Measurements from ENCODE around the gene NDUFS7. TPM values are rescaled to one million over a fixed set of nuclear protein-coding genes. Genes with fewer than 3 reads are reported as not detected.

NDUFS7 gene
- total RNA-seq, 2 experiments from 2014 or later = 132 to 147 TPM

GRCh38 chr19:1392407-1392806 lies 8.7 kb downstream of the NDUFS7 start:
- Histone ChIP-seq H3K27ac (ENCODE audit: low read depth, low read length, poor library complexity, severe bottlenecking) (no peak overlapping the region), H3K4me1 (ENCODE audit: insufficient read depth, low read length, poor library complexity, severe bottlenecking) (no peaks in the 10 kb centered on the region), H3K36me3 (ENCODE audit: insufficient read depth, low read length) (peaks cover 74% of the 10 kb centered on the region), H3K9me3 (ENCODE audit: low read length) (no peaks in the 10 kb centered on the region), H3K79me2 (ENCODE audit: insufficient read depth, low read depth, low read length) (no peaks in the 10 kb centered on the region), H3K4me2 (ENCODE audit: low read length) (no peak overlapping the region), H3K9me2 (ENCODE audit: insufficient read depth, low read length) (no peaks in the 10 kb centered on the region), H3K4me3 (ENCODE audit: low read depth, low read length, poor library complexity, severe bottlenecking) (no peak overlapping the region), H4K20me1 (ENCODE audit: insufficient read depth, low read length) (no peaks in the 10 kb centered on the region), H2AFZ (ENCODE audit: low read length) (no peak overlapping the region)
- CTCF ChIA-PET (ENCODE audit: unreplicated experiment) = no interaction called here
- POLR2A ChIA-PET = no interaction called here
- no peak for DNase-seq (ENCODE audit: low spot score)
- intact Hi-C loops (cut with micrococcal nuclease; ENCODE audit: unreplicated experiment) = no loop called here
- TF ChIP-seq EZH2phosphoT487 (IDR thresholded peaks at IDR 0.05; ENCODE audit: borderline replicate concordance, low read depth, low read length) (no peak), CTCF (conservative IDR thresholded peaks at IDR 0.05; ENCODE audit: low read length) (no peak)
- BruUV-seq (replicated peaks) = no TSS peak

GRCh38 chr19:1392939-1393530 lies 9.3 kb downstream of the NDUFS7 start:
- H2AFZ ChIP-seq (ENCODE audit: low read length) = no peak overlapping the region
- no peaks in the 10 kb centered on the region for H3K79me2 ChIP-seq (ENCODE audit: insufficient read depth, low read depth, low read length)
- H3K9me3 ChIP-seq (ENCODE audit: low read length) = no peaks in the 10 kb centered on the region
- TF ChIP-seq EZH2phosphoT487 (IDR thresholded peaks at IDR 0.05; ENCODE audit: borderline replicate concordance, low read depth, low read length) (no peak), CTCF (conservative IDR thresholded peaks at IDR 0.05; ENCODE audit: low read length) (no peak)
- no TSS peak for BruUV-seq (replicated peaks)
- H3K4me3 ChIP-seq (ENCODE audit: low read depth, low read length, poor library complexity, severe bottlenecking) = no peak overlapping the region
- H3K27ac ChIP-seq (ENCODE audit: low read depth, low read length, poor library complexity, severe bottlenecking) = no peak overlapping the region
- H3K9me2 ChIP-seq (ENCODE audit: insufficient read depth, low read length) = no peaks in the 10 kb centered on the region
- peaks cover 78% of the 10 kb centered on the region for H3K36me3 ChIP-seq (ENCODE audit: insufficient read depth, low read length)
- DNase-seq (ENCODE audit: low spot score) = no peak
- CTCF ChIA-PET (ENCODE audit: unreplicated experiment) = no interaction called here
- intact Hi-C loops (cut with micrococcal nuclease; ENCODE audit: unreplicated experiment) = no loop called here
- H3K4me1 ChIP-seq (ENCODE audit: insufficient read depth, low read length, poor library complexity, severe bottlenecking) = no peaks in the 10 kb centered on the region
- H3K4me2 ChIP-seq (ENCODE audit: low read length) = no peak overlapping the region
- POLR2A ChIA-PET = no interaction called here
- H4K20me1 ChIP-seq (ENCODE audit: insufficient read depth, low read length) = no peaks in the 10 kb centered on the region

GRCh38 chr19:1393841-1394240 lies 10.1 kb downstream of the NDUFS7 start:
- H2AFZ ChIP-seq (ENCODE audit: low read length) = no peak overlapping the region
- no peaks in the 10 kb centered on the region for H3K9me2 ChIP-seq (ENCODE audit: insufficient read depth, low read length)
- H3K4me2 ChIP-seq (ENCODE audit: low read length) = no peak overlapping the region
- H4K20me1 ChIP-seq (ENCODE audit: insufficient read depth, low read length) = no peaks in the 10 kb centered on the region
- no peak overlapping the region for H3K27ac ChIP-seq (ENCODE audit: low read depth, low read length, poor library complexity, severe bottlenecking)
- H3K79me2 ChIP-seq (ENCODE audit: insufficient read depth, low read depth, low read length) = no peaks in the 10 kb centered on the region
- no peaks in the 10 kb centered on the region for H3K4me1 ChIP-seq (ENCODE audit: insufficient read depth, low read length, poor library complexity, severe bottlenecking)
- POLR2A ChIA-PET = interaction anchor here (0.7 kb wide), 1 partner anchor 114 kb away, joined by 4 read pairs; no protein-coding TSS in a partner anchor
- H3K9me3 ChIP-seq (ENCODE audit: low read length) = no peaks in the 10 kb centered on the region
- no peak overlapping the region for H3K4me3 ChIP-seq (ENCODE audit: low read depth, low read length, poor library complexity, severe bottlenecking)
- CTCF ChIA-PET (ENCODE audit: unreplicated experiment) = no interaction called here
- intact Hi-C loops (cut with micrococcal nuclease; ENCODE audit: unreplicated experiment) = no loop called here
- no peak for DNase-seq (ENCODE audit: low spot score)
- peaks cover 71% of the 10 kb centered on the region for H3K36me3 ChIP-seq (ENCODE audit: insufficient read depth, low read length)
- no peak for TF ChIP-seq EZH2phosphoT487 (IDR thresholded peaks at IDR 0.05; ENCODE audit: borderline replicate concordance, low read depth, low read length)
- no peak for TF ChIP-seq CTCF (conservative IDR thresholded peaks at IDR 0.05; ENCODE audit: low read length)
- no TSS peak for BruUV-seq (replicated peaks)
